ENCODE data around the gene ENDOV.

Gene ENDOV

GRCh38 chr17:80478487-80479245, 63.7 kb downstream of the ENDOV start:
- Histone ChIP-seq H3K4me3 (ENCODE audit: extremely low read depth, insufficient read depth, low read length, poor library complexity, severe bottlenecking) (peak overlapping the region; percentile 8), H3K27ac (ENCODE audit: low read depth, low read length, severe bottlenecking) (no peak overlapping the region), H3K9me3 (ENCODE audit: control insufficient read depth, low read length) (no peaks in the 10 kb centered on the region), H3K36me3 (ENCODE audit: control insufficient read depth, insufficient read depth, low read length) (no peaks in the 10 kb centered on the region), H3K4me1 (ENCODE audit: control insufficient read depth, insufficient read depth, low read length, poor library complexity, severe bottlenecking) (peaks cover 2% of the 10 kb centered on the region)
- 5 to 10% methylated on average over 41 to 48 of the region's 51 CpGs for WGBS, 2 experiments (ENCODE audit: insufficient coverage in 2 of 2)

- no peak overlapping the region for H3K27ac ChIP-seq (ENCODE audit: low read depth, low read length, severe bottlenecking)
- no peak overlapping the region for H3K4me3 ChIP-seq (ENCODE audit: extremely low read depth, insufficient read depth, low read length, poor library complexity, severe bottlenecking)
- H3K9me3 ChIP-seq (ENCODE audit: control insufficient read depth, low read length), result no peaks in the 10 kb centered on the region
- peaks cover 2% of the 10 kb centered on the region for H3K4me1 ChIP-seq (ENCODE audit: control insufficient read depth, insufficient read depth, low read length, poor library complexity, severe bottlenecking)
- H3K36me3 ChIP-seq (ENCODE audit: control insufficient read depth, insufficient read depth, low read length), result no peaks in the 10 kb centered on the region
- 52 to 65% methylated on average over 6 to 7 of the region's 9 CpGs for WGBS, 2 experiments (ENCODE audit: insufficient coverage in 2 of 2)
Measured at GRCh38 chr17:80479246-80479566, 64.2 kb downstream of the ENDOV start.

DNA sequence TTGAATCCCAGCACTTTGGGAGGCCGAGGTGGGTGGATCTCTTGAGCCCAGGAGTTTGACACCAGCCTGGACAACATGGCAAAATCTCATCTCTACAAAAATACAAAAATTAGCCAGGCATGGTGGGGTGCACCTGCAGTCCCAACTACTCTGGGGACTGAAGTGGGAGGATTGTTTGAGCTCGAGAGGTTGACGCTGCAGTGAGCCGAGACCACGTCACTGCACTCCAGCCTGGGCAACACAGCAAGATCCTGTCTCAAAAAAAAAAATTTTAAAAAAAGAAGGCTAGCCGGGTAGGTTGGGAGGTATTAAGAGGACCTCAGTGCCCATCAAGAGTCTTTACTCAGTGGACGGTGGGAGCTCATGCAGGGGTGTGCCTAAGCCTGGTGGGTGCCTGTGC, 65.3 kb downstream of the ENDOV start:
- Histone ChIP-seq H3K27ac (ENCODE audit: low read depth, low read length, severe bottlenecking) (no peak overlapping the region), H3K4me1 (ENCODE audit: control insufficient read depth, insufficient read depth, low read length, poor library complexity, severe bottlenecking) (peaks cover 2% of the 10 kb centered on the region), H3K4me3 (ENCODE audit: extremely low read depth, insufficient read depth, low read length, poor library complexity, severe bottlenecking) (no peak overlapping the region), H3K36me3 (ENCODE audit: control insufficient read depth, insufficient read depth, low read length) (no peaks in the 10 kb centered on the region), H3K9me3 (ENCODE audit: control insufficient read depth, low read length) (no peaks in the 10 kb centered on the region)
- WGBS, 2 experiments (ENCODE audit: insufficient coverage in 2 of 2), result 87% methylated on average over 6 of the region's 7 CpGs

GRCh38 chr17:80481284-80482057, 66.5 kb downstream of the ENDOV start:
- Histone ChIP-seq H3K27ac (ENCODE audit: low read depth, low read length, severe bottlenecking) (no peak overlapping the region), H3K4me1 (ENCODE audit: control insufficient read depth, insufficient read depth, low read length, poor library complexity, severe bottlenecking) (peaks cover 2% of the 10 kb centered on the region), H3K9me3 (ENCODE audit: control insufficient read depth, low read length) (no peaks in the 10 kb centered on the region), H3K4me3 (ENCODE audit: extremely low read depth, insufficient read depth, low read length, poor library complexity, severe bottlenecking) (no peak overlapping the region), H3K36me3 (ENCODE audit: control insufficient read depth, insufficient read depth, low read length) (no peaks in the 10 kb centered on the region)
- WGBS, 2 experiments (ENCODE audit: insufficient coverage in 2 of 2), result 44 to 47% methylated on average over 19 to 20 of the region's 21 CpGs

- no peak overlapping the region for H3K27ac ChIP-seq (ENCODE audit: low read depth, low read length, severe bottlenecking)
- H3K4me1 ChIP-seq (ENCODE audit: control insufficient read depth, insufficient read depth, low read length, poor library complexity, severe bottlenecking), result peaks cover 2% of the 10 kb centered on the region
- H3K36me3 ChIP-seq (ENCODE audit: control insufficient read depth, insufficient read depth, low read length), result no peaks in the 10 kb centered on the region
- WGBS, 2 experiments (ENCODE audit: insufficient coverage in 2 of 2), result 89 to 90% methylated on average over 3 of the region's 4 CpGs
- H3K9me3 ChIP-seq (ENCODE audit: control insufficient read depth, low read length), result no peaks in the 10 kb centered on the region
- H3K4me3 ChIP-seq (ENCODE audit: extremely low read depth, insufficient read depth, low read length, poor library complexity, severe bottlenecking), result no peak overlapping the region
Measured at GRCh38 chr17:80482058-80482318, 67.0 kb downstream of the ENDOV start.

DNA sequence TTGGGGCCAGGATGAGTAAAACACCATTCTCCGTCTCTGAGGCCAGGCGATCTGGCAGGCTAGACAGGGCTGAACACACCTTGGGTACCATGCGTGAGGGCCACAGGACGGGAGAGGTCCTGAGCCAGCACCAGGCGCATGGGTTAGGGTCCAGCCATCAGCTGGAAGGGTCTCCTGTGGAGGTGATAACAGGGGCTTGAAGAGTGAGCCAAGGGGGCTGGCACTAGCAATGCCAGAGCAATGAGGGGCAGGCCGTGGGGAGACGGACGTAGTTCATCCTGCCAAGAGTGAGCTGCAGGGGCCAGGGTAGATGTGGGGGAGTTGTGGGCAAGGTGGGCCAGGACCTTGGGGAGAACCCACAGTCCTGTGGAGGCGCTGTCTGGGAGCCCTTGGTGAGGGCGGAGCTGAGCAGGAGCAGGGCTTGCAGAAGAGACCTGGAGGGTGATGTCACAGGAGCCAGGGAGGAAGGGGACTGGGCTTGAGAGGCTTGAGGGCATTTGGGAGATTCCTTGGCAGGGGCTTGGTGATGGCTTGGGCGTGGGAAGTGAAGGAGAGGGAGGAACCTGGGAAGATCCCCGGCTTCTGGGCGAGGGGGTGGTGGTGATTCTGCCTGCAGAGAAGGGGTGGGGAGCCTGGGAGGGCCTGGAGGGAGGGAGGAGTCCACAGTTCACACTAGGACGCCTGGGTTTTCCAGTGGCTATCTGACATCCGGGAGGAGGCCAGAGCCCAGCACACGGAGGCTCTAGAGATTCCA, 67.8 kb downstream of the ENDOV start:
- Histone ChIP-seq H3K36me3 (ENCODE audit: control insufficient read depth, insufficient read depth, low read length) (no peaks in the 10 kb centered on the region), H3K9me3 (ENCODE audit: control insufficient read depth, low read length) (no peaks in the 10 kb centered on the region), H3K27ac (ENCODE audit: low read depth, low read length, severe bottlenecking) (no peak overlapping the region), H3K4me1 (ENCODE audit: control insufficient read depth, insufficient read depth, low read length, poor library complexity, severe bottlenecking) (peaks cover 2% of the 10 kb centered on the region), H3K4me3 (ENCODE audit: extremely low read depth, insufficient read depth, low read length, poor library complexity, severe bottlenecking) (no peak overlapping the region)
- WGBS, 2 experiments (ENCODE audit: insufficient coverage in 2 of 2), result 75% methylated on average over 12 to 16 of the region's 16 CpGs

- 82 to 84% methylated on average over 9 of the region's 10 CpGs for WGBS, 2 experiments (ENCODE audit: insufficient coverage in 2 of 2)
- Histone ChIP-seq H3K4me1 (ENCODE audit: control insufficient read depth, insufficient read depth, low read length, poor library complexity, severe bottlenecking) (no peaks in the 10 kb centered on the region), H3K9me3 (ENCODE audit: control insufficient read depth, low read length) (no peaks in the 10 kb centered on the region), H3K4me3 (ENCODE audit: extremely low read depth, insufficient read depth, low read length, poor library complexity, severe bottlenecking) (no peak overlapping the region), H3K36me3 (ENCODE audit: control insufficient read depth, insufficient read depth, low read length) (no peaks in the 10 kb centered on the region), H3K27ac (ENCODE audit: low read depth, low read length, severe bottlenecking) (no peak overlapping the region)
Measured at GRCh38 chr17:80485846-80486245, 70.9 kb downstream of the ENDOV start.

GRCh38 chr17:80486692-80487091, 71.7 kb downstream of the ENDOV start:
- Histone ChIP-seq H3K36me3 (ENCODE audit: control insufficient read depth, insufficient read depth, low read length) (no peaks in the 10 kb centered on the region), H3K4me3 (ENCODE audit: extremely low read depth, insufficient read depth, low read length, poor library complexity, severe bottlenecking) (no peak overlapping the region), H3K27ac (ENCODE audit: low read depth, low read length, severe bottlenecking) (no peak overlapping the region), H3K9me3 (ENCODE audit: control insufficient read depth, low read length) (no peaks in the 10 kb centered on the region), H3K4me1 (ENCODE audit: control insufficient read depth, insufficient read depth, low read length, poor library complexity, severe bottlenecking) (no peaks in the 10 kb centered on the region)
- 50 to 51% methylated on average over 11 to 15 of the region's 17 CpGs for WGBS, 2 experiments (ENCODE audit: insufficient coverage in 2 of 2)

GRCh38 chr17:80487511-80487910, 72.5 kb downstream of the ENDOV start:
- Histone ChIP-seq H3K9me3 (ENCODE audit: control insufficient read depth, low read length) (no peaks in the 10 kb centered on the region), H3K4me3 (ENCODE audit: extremely low read depth, insufficient read depth, low read length, poor library complexity, severe bottlenecking) (no peak overlapping the region), H3K27ac (ENCODE audit: low read depth, low read length, severe bottlenecking) (no peak overlapping the region), H3K36me3 (ENCODE audit: control insufficient read depth, insufficient read depth, low read length) (no peaks in the 10 kb centered on the region), H3K4me1 (ENCODE audit: control insufficient read depth, insufficient read depth, low read length, poor library complexity, severe bottlenecking) (no peaks in the 10 kb centered on the region)
- WGBS, 2 experiments (ENCODE audit: insufficient coverage in 2 of 2), result 56 to 59% methylated on average over 6 to 7 of the region's 7 CpGs

Data from mesodermal cell (in vitro differentiated cells).